Colonic mucosa (tissue), 4 donors: Measurements from ENCODE around the gene PFKP. TPM values are rescaled to one million over a fixed set of nuclear protein-coding genes. Genes with fewer than 3 reads are reported as not detected.

Experiments
- DNase-seq: peaks from one replicate; pipeline ENCODE4 v3.0.0-alpha.2; 2020
- H3K27ac ChIP-seq: fragments of 200-600 bp; one replicate; pipeline ENCODE4 v1.8.0; 2021
- H3K27me3 ChIP-seq: fragments of 200-600 bp; one replicate; pipeline ENCODE4 v1.8.0; 2021
- H3K36me3 ChIP-seq: fragments of 200-600 bp; one replicate; pipeline ENCODE4 v1.8.0; 2021
- H3K4me1 ChIP-seq: fragments of 200-600 bp; one replicate; pipeline ENCODE4 v1.8.0; 2021; ENCODE audit warnings: mild to moderate bottlenecking
- H3K4me3 ChIP-seq: fragments of 200-600 bp; one replicate; pipeline ENCODE4 v1.8.0; 2021
- H3K9ac ChIP-seq, 2 donors: one replicate each; pipeline ENCODE4 v1.7.0; 2013; ENCODE audit warnings: control low read depth in 2 of 2, low read depth in 2 of 2, low read length in 2 of 2
- H3K9me3 ChIP-seq: fragments of 200-600 bp; one replicate; pipeline ENCODE4 v1.8.0; 2021
- CTCF ChIP-seq: fragments of 200-600 bp; IDR thresholded peaks from one replicate; pipeline ENCODE4 v1.8.0; 2022; ENCODE audit warnings: antibody characterized with exemption, mild to moderate bottlenecking
- intact Hi-C: fragments of 100-400 bp; cut with DNase I; formaldehyde crosslinking; loops from one replicate; pipeline ENCODE4 v1.14.1; 2022
- total RNA-seq, 2 donors: library from RNA; stranded (reverse); fragmentation: NEBNext Ultra II Directional in 1 of 2; extraction: Animal tissue kit (Norgen Biotek cat#: 25700) in 1 of 2; gene quantifications; one replicate each; pipeline ENCODE4 v1.2.1, GENCODE V29; 2021
- donor health status: healthy.
- donor health status: DM: no; HTN: no; CAD: no.
- donor health status: DM: no; HTN: no; CAD: no.

Gene PFKP
- total RNA-seq, 2 donors from 2014 or later = 134 to 209 TPM

- intact Hi-C loops = no loop called here
- no peak for DNase-seq
- no peak overlapping the region for H3K9ac ChIP-seq
- peaks cover 3% of the 10 kb centered on the region for H3K36me3 ChIP-seq
- no peak overlapping the region for H3K27ac ChIP-seq
- H3K4me1 ChIP-seq = no peaks in the 10 kb centered on the region
- H3K4me3 ChIP-seq = no peak overlapping the region
- H3K27me3 ChIP-seq = no peaks in the 10 kb centered on the region
- TF ChIP-seq CTCF = no peak
- no peaks in the 10 kb centered on the region for H3K9me3 ChIP-seq
Measured at GRCh38 chr10:3149918-3150317, 82.6 kb downstream of the PFKP start.

GRCh38 chr10:3150366-3150765 is 83.0 kb downstream of the PFKP start:
- intact Hi-C loops = no loop called here
- Histone ChIP-seq H3K9ac (no peak overlapping the region), H3K4me3 (no peak overlapping the region), H3K9me3 (no peaks in the 10 kb centered on the region), H3K4me1 (no peaks in the 10 kb centered on the region), H3K27me3 (no peaks in the 10 kb centered on the region), H3K27ac (no peak overlapping the region), H3K36me3 (peaks cover 3% of the 10 kb centered on the region)
- no peak for DNase-seq
- TF ChIP-seq CTCF = no peak

- no peak for TF ChIP-seq CTCF
- no peak for DNase-seq
- intact Hi-C loops = no loop called here
- Histone ChIP-seq H3K36me3 (peaks cover 3% of the 10 kb centered on the region), H3K4me3 (no peak overlapping the region), H3K9ac (no peak overlapping the region), H3K27ac (no peak overlapping the region), H3K4me1 (no peaks in the 10 kb centered on the region), H3K9me3 (no peaks in the 10 kb centered on the region), H3K27me3 (no peaks in the 10 kb centered on the region)
Measured at GRCh38 chr10:3150961-3151360, 83.6 kb downstream of the PFKP start.

- peaks cover 3% of the 10 kb centered on the region for H3K36me3 ChIP-seq
- H3K9ac ChIP-seq = no peak overlapping the region
- H3K9me3 ChIP-seq = no peaks in the 10 kb centered on the region
- no peaks in the 10 kb centered on the region for H3K4me1 ChIP-seq
- no peaks in the 10 kb centered on the region for H3K27me3 ChIP-seq
- no peak overlapping the region for H3K27ac ChIP-seq
- intact Hi-C loops = no loop called here
- no peak overlapping the region for H3K4me3 ChIP-seq
- no peak for DNase-seq
- no peak for TF ChIP-seq CTCF
Measured at GRCh38 chr10:3151889-3152565, 84.7 kb downstream of the PFKP start.

- Histone ChIP-seq H3K36me3 (peaks cover 3% of the 10 kb centered on the region), H3K27ac (no peak overlapping the region), H3K9me3 (no peaks in the 10 kb centered on the region), H3K9ac (no peak overlapping the region), H3K27me3 (no peaks in the 10 kb centered on the region), H3K4me3 (no peak overlapping the region), H3K4me1 (no peaks in the 10 kb centered on the region)
- TF ChIP-seq CTCF = no peak
- intact Hi-C loops = no loop called here
- DNase-seq = no peak
Measured at GRCh38 chr10:3152566-3152935, 85.2 kb downstream of the PFKP start.
